Stimulated activated CD8-positive, alpha-beta memory T cell treated with anti-CD3 and anti-CD28 coated beads, Interleukin-15, amount 100 ng/mL, for 48 hours (primary cell): ENCODE results near the gene SNPH.
A peak's percentile ranks its signal among the peaks of the same experiment; 100 is the strongest.
"Not testable (repeated sequence)": the region's sequence is repeated elsewhere in the genome, so short reads cannot be mapped to it uniquely, and the experiment has no call there.

Experiments used
- DNase-seq, 2 donors: peaks; one replicate each; pipeline ENCODE4 v3.0.0-alpha.2; 2020; ENCODE audit warnings: low read depth in 2 of 2

Gene SNPH, protein sequence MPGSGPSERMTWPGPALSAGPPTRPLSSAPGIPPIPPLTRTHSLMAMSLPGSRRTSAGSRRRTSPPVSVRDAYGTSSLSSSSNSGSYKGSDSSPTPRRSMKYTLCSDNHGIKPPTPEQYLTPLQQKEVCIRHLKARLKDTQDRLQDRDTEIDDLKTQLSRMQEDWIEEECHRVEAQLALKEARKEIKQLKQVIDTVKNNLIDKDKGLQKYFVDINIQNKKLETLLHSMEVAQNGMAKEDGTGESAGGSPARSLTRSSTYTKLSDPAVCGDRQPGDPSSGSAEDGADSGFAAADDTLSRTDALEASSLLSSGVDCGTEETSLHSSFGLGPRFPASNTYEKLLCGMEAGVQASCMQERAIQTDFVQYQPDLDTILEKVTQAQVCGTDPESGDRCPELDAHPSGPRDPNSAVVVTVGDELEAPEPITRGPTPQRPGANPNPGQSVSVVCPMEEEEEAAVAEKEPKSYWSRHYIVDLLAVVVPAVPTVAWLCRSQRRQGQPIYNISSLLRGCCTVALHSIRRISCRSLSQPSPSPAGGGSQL

DNA sequence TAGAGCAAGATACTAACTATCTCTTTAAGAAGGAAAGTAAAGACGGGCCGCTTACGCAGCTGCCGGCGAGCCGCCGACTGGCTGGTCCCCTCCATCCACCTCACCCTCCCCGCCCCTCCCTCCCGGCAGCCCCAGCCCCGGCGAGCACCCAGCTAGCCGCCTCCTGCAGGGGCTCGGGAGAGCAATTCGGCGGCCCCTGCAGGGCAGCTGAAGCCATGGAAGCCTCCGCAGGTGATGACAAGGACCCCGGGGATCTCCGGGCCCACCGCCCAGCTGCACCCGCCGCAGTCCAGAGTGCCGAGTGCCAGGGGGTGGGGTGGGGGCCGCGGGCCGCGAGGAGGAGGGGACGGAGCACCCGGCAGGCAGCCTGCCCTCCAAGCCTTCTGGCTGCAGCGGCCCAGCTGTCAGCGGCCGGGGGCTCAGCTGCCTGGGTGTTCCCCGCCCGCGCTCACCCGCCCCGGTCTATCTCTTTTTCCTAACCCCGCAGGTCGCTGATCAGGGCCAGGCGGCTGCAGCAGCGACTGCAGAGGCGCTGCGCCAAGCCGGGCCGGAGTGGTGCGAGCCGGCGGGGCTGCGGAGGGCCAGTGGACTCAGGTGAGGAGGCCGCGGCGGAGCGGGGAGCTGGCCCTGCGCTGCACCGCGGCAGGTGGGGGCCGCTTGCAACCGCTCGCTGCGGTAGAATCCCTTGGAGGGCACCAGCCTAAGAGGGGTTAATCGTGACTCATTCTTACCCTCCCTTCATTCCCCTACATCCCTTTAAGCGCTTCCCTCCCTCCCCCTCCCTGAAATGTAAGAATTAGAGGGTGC, at the start of gene SNPH:
TSS of gene SNPH (plus strand) at position 128 of the 807 bp plus-strand sequence. CDS start 29,946 bp downstream, outside the sequence.
- DNase-seq: peak; percentile 45 to 68

DNA sequence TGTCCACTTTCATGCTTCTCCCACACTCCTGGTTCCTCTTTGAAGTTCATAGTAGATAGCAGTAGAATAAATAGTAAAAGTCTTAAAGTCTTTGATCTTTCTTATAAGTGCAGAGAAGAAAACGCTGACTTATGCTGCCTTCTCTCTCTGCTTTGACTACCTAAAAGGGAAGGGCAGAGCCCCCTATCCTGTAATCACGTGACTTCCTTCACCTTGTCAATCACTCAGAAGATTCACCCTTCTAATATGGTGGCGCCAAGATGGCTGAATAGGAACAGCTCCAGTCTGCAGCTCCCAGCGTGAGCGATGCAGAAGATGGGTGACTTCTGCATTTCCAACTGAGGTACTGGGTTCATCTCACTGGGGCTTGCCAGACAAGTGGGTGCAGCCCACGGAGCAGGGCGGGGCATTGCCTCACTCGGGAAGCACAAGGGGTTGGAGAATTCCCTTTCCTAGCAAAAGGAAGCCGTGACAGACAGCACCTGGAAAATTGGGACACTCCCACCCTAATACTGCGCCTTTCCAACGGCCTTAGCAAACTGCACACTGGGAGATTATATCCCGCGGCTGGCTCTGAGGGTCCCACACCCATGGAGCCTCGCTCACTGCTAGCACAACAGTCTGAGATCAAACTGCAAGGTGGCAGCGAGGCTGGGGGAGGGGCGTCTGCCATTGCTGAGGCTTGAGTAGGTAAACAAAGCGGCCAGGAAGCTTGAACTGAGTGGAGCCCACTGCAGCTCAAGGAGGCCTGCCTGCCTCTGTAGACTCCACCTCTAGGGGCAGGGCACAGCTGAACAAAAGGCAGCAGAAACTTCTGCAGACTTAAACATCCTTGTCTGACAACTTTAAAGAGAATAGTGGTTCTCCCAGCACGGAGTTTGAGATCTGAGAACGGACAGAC, 49.3 kb upstream of the SNPH start:
- not testable (repeated sequence) for DNase-seq

DNA sequence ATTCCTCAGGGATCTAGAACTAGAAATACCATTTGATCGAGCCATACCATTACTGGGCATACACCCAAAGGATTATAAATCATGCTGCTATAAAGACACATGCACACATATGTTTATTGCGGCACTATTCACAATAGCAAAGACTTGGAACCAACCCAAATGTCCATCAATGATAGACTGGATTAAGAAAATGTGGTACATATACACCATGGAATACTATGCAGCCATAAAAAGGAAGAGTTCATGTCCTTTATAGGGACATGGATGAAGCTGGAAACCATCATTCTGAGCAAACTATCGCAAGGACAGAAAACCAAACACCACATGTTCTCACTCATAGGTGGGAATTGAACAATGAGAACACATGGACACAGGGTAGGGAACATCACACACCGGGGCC, 43.3 kb upstream of the SNPH start:
- DNase-seq: not testable (repeated sequence)

DNA sequence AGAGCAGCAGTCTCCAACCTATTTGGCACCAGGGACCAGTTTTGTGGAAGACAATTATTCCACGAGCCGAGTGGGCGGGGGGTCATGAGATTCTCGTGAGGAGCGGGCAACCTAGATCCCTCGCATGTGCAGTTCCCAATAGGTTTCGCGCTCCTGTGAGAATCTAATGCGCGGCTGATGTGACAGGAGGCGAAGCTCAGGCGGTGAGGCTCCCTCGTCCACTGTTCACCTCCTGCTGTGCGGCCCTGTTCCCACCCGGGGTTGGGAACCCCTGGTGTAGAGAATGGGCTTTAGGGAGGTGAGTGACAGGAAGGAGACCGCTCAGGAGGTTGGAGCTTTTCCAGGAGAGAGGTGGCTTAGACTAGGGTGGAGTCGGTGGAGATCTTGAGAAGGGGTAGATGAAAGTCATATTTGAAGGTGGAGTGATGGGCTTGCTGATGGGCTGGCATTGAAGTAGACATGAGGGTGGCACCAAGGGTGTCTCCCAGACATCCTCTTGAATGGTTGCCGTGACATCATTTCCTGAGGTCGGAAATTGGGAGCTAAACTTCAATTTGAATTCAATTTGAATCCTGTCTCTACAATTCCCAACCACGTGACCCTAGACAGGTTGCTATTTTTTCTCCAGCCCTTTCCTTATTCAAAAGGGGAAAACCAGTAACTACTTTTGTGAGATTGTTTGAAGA, 41.7 kb upstream of the SNPH start:
- no peak for DNase-seq

DNA sequence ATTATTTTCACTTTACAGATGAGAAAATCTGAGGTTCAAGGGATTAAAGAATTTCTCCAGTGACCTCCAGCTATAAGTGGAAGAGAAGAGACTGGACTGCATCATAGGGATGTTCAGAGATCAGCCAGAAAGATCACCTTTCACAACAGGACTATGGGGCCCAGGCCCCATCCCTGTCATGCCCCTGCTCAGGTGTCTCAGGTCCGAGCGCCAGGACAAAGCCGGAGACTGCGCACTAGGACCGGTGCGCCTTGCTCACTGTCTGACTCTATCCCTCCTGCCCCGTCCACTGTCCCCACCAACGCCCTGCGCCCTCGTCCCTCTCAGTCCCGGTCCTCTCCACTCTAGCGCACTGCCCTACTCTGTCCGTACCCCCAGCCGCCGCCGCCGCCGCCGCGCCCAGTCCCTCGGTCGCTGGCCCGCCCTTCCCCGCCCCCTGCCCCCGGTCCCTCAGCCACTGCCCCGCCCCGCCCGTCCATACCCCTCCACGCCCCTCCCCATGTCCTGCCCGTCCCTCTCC, 40.8 kb upstream of the SNPH start:
- no peak for DNase-seq

DNA sequence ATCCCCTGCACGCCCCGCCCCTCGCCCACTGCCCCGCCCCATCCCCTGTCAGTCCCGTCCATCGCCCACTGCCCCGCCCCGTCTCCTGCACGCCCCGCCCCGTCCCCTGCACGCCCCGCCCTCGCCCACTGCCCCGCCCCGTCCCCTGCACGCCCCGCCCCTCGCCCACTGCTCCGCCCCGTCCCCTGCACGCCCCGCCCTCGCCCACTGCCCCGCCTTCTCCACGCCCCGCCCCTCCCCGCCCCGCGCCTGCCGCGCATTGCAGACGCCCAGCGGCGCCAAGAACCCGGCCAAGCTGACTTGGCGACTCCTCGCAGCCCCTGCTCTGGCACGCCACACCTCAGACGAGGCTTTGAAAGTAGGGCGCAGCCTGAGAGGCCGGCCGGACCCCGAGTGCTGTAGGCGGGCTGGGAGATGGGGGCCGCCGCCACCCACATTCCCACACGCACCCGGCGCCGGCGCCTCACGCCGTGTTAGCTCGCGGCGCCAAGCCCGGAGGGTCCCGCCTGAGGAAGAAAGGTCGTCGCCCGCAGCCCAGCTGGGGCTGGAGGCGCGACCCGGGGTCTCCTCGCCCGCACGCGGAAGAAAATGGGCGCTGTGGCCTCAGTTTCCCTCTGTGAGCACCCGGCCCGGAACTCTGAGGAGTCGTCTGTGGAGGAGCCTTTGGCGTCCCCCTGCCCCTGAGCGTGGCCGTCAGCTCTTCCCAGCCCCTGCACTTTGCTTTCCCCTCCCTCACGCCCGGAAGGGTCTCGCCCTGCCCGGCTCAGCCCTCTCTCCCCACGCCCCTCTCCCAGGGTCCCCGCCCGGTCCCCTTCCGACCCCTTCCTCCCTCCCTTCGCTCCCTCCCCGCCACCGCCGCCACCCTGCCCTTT, 40.1 kb upstream of the SNPH start, which contains the start of gene RAD21L1:
TSS of gene RAD21L1 (plus strand) at position 262 of the 872 bp plus-strand sequence. CDS start 2,410 bp downstream, outside the sequence.
- DNase-seq: peak; percentile 61 to 72

DNA sequence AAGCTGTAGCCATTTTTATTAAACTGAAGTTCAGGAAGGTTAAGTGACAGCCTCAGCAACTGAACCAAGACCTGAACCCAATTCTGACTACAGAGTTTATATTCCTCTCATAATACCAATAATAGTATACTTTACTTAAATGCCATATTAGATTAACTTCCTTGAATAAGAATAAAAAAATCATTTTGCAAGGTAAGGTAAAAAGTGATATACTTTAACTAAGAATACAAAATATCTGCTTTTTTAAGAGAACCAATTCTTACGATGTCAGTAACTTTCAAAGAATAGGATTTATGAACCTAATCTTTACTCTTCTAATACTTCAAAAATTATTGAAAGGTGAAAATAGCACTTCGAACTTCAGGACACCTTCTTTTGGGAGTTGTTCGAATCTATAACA, 36.6 kb upstream of the SNPH start:
- DNase-seq: no peak

DNA sequence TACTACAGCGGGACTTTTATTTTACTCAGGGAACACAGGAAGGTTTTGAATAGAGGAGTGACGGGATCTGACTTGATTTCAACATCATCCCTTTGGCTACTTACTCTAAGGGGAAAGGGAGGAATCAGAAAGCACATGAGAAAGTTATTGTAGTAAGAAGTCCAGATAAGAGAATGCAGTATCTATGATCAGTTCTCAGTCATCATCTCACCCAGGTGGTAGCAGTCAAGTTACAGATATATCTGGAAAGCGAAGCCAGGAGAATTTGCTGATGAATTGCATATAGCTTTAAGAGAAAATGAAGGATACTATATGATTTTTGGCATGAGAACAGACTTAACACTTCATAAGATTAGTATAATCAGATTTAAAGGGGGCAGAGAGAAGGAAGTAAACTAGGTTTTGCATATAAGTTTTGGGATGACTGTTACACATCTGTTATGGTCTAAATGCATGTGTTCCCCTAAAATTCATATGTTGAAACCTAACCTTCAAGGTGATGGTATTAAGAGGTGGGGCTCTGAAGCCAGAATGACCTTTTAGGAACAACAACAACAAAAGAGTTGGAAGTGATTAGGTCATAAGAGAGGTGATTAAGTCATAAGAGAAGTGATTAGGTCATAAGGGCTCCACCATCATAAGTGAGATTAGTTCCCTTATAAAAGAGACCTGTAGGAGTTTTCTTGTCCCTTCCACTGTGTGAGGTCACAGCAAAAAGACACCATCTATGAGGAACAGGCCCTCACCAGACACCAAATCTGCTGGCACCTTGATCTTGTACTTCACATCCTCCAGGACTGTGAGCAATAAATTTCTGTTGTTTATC, 33.6 kb upstream of the SNPH start:
- no peak for DNase-seq

DNA sequence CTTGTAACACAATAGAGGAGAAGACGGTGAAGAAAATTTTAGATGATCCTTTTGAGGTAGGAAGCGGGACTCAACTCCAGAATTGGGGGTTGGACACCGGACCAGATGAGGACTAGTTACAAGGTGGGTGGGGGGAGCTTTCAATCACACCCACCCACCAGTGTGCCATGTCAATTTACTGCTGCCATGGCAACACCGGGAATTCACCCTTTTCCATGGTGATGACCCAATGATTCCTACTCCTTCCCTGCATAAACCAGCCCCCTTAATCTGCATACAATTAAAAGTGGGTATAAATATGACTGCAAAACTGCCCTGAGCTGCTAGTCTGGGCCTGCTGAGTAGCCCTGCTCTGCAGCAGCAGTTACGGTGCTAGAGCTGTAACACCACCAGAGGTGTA, 25.5 kb upstream of the SNPH start:
- no peak for DNase-seq

DNA sequence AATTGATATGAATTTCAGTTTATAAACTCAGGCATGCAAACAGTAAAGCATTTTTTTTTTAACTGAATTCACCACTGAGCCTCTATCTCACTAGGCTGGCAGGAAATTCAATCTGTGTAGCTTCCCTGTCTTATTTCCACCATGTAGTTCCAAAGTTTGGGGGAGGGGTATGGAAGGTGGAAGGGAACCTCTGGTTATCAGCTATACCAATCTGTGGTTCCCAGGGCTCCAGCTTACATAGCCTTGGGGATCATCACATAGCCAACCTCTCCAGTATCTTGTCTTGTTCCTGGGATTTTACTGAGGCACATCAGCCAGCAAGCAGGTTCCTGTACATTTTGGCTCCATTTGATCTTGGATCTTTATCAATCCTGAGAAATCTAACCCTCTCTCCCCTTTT, 24.6 kb upstream of the SNPH start:
- DNase-seq: no peak

DNA sequence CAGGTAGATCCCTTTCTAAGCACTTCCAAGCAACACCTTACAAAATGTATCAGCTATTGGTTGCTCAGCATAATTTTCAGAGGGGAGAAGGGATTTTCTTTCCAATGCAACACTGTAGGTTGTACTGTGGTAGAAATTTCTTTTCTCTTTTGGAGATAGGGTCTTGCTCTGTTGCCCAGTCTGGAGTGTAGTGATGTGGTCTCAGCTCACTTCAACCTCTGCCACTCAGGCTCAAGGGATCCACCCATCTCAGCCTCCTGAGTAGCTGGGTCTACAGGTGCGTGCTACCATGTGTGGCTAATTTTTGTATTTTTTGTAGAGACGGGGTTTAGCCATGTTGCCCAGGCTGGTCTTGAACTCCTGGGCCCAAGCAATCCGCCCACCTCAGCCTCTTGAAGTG, 24.0 kb upstream of the SNPH start:
- DNase-seq: no peak

DNA sequence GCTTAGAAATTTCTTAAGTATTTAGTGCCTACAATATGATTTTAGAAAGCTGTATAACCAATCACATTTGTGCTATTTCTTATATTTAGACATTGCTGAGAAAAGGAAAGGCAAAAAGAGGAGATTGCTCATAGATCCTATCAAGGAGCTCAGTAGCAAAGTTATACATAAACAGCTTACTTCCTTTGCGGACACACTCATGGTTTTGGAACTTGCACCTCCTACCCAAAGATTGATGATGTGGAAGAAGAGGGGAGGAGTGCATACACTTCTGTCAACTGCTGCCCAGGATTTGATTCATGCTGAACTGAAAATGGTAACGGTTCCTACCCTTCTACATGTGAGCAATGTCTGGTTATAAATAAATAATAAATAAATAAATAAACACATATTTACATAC, 23.6 kb upstream of the SNPH start:
- DNase-seq: no peak

DNA sequence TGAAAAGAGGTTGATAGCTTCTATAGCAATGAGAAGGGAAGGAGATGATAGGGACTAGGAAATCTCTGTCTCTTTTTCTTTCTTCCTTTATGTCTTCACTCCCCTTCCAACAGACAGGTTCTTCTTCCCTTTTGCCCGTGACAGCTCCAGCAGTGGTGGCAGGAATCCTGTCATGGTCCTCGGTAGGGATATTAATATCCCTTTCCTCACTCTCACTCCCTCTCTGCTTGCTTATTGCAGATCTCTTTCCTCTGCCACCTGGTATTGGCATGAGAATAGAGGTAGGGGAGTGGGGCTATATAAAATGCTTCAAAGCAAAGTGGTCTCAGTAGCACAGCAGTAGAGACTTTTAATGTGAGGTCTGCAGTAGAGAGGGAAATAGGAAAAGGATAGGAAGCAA, 20.5 kb upstream of the SNPH start:
- no peak for DNase-seq

DNA sequence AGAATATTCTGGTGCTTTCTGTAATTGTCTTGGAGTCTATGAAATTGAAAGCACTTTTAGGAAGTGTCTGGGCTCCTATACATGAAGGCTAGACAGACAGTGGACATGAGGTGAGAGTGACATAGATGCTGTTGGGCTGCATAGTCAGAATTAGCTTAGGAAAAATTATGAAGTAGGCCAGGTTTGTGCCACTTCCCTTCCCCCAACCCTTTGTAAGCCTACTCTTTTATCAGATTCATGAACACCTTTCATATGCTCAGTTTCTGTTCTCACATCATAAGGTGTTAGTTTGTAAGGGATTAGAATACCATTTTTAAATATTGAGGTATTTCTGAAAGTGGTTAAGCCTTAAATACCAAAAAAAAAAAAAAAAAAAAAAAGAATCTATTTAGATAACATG, 18.4 kb upstream of the SNPH start:
- DNase-seq: no peak

DNA sequence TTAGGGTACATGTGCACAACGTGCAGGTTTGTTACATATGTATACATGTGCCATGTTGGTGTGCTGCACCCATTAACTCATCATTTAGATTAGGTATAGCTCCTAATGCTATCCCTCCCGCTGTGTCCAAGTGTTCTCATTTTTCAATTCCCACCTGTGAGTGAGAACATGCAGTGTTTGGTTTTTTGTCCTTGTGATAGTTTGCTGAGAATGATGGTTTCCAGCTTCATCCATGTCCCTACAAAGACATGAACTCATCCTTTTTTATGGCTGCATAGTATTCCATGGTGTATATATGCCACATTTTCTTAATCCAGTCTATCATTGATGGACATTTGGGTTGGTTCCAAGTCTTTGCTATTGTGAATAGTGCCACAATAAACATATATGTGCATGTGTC, 15.8 kb upstream of the SNPH start:
- not testable (repeated sequence) for DNase-seq

DNA sequence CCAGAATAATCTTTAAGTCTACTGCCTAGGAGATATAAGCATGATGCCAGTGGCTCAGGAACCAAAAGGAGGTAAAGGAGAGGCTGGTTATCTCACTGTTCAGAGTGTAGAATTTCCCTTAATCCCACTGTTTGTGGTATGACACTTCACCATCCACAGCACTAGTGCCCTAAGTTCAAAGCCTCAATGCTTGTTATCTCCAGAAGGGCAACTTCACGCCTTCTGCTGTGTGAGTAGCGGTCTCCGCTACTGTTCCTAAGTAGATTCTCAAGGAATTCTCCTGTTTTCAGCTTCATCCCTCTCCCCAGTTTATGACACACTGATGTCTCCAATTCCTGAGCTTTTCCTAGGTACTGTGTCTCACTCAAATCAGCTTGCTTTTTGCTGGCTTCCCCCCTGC, 13.7 kb upstream of the SNPH start:
- DNase-seq: no peak

DNA sequence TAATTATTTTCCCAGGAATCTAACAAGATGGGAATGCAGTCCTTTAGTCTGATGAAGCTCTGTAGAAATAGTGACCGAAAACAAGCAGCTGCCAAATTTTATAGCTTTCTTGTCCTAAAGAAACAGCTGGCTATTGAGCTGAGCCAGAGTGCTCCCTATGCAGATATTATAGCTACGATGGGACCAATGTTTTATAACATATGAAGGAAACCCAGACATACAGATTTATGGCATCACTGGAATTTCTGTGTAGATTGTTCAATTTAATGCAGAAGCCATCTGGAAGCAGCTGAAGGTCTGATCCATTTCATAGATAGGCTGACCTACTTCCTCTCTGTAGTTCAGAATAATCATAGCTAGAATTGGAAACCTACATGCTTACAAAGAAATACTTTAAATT, 11.8 kb upstream of the SNPH start:
- no peak for DNase-seq

DNA sequence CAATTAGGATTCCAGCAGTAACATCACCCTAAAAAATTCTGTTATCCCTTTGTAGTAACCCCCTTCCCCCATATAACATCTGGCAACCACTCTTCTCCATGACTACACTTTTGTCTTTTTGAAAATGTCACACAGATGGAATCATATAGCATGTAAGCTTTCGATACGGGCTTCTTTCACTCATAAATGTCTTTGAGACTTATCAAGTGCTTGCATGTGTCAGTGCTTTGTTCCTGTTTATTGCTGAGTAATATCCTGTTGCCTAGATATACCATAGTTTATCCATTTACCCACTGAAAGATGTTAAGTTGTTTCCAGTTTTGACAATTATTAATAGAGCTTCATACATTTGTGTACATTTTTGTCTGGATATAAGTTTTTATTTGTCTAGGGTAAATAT, 10.4 kb upstream of the SNPH start:
- DNase-seq: no peak

DNA sequence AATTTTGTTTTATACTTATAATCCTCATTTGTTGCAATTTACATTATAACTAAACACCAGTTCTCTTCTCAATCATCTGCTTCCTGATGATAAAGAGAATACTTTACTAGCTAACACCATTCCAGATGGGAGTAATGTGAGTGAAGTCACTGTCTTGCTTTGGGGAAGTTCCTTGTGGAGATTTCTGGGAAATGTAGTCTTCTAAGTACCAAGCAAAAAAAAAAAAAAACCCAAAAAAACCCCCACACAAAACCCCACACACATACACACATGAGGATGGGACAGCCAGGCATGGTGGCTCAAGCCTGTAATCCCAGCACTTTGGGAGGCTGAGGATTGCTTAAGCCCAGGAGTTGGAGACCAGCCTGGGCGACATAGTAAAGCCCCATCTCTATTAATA, 2.2 kb upstream of the SNPH start:
- DNase-seq: no peak
